ENCODE data around the gene ITPR2. TPM values are rescaled to one million over a fixed set of nuclear protein-coding genes. Genes with fewer than 3 reads are reported as not detected.

ITPR2 gene
- total RNA-seq, 1 experiment from 2014 or later, result 4.0 TPM

DNA sequence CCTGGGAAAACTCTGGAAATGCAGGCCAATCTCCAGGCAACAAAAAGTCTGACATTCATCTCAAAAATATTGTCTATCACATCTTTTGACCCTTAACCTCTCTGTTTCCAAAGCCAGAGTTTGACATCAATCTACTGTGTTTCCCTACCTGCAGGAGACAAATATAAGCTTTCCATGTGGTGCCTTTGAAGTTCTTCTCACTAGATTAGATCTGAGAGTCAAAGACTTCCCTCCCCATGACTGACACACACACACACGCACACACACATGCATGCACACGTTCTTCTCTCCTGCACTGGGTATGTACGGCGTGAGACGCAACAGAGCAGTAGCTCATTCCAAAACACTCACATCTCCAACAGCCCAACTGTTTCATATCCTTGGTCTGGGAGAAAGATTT lies 8.1 kb upstream of the ITPR2 start:
- ChIA-PET CTCF (interaction anchor here (0.7 to 0.9 kb wide), 2 partner anchors 9 to 514 kb away, joined by 3 to 7 read pairs; no protein-coding TSS in a partner anchor), POLR2A (ENCODE audit: unreplicated experiment) (interaction anchor here (0.5 kb wide), 1 partner anchor 9 kb away, joined by 5 read pairs; no protein-coding TSS in a partner anchor)
- Histone ChIP-seq H3K79me2 (ENCODE audit: low read length) (no peaks in the 10 kb centered on the region), H3K27ac (ENCODE audit: low read length) (no peak overlapping the region), H4K20me1 (ENCODE audit: low read length) (no peaks in the 10 kb centered on the region), H3K9ac (ENCODE audit: low read length) (no peak overlapping the region), H3K9me3 (ENCODE audit: low read length) (no peaks in the 10 kb centered on the region), H3K27me3 (ENCODE audit: low read length) (no peaks in the 10 kb centered on the region), H3K9me2 (replicated peaks; ENCODE audit: low read length) (no peaks in the 10 kb centered on the region), H3K4me2 (ENCODE audit: low read length) (no peak overlapping the region), H3K36me3 (ENCODE audit: low read depth, low read length) (no peaks in the 10 kb centered on the region), H3K4me3 (ENCODE audit: low read length) (no peak overlapping the region), H2AFZ (ENCODE audit: low read length) (no peak overlapping the region), H3K4me1 (ENCODE audit: insufficient read depth, low read length) (no peaks in the 10 kb centered on the region), H3F3A (ENCODE audit: low read length, unreplicated experiment) (no peaks in the 10 kb centered on the region)
- no peak for DNase-seq
- intact Hi-C loops (cut with micrococcal nuclease), result loop anchor here (10.0 kb wide), 1 partner anchor 406 kb away; no protein-coding TSS in a partner anchor
- TF ChIP-seq, protein P1, sequence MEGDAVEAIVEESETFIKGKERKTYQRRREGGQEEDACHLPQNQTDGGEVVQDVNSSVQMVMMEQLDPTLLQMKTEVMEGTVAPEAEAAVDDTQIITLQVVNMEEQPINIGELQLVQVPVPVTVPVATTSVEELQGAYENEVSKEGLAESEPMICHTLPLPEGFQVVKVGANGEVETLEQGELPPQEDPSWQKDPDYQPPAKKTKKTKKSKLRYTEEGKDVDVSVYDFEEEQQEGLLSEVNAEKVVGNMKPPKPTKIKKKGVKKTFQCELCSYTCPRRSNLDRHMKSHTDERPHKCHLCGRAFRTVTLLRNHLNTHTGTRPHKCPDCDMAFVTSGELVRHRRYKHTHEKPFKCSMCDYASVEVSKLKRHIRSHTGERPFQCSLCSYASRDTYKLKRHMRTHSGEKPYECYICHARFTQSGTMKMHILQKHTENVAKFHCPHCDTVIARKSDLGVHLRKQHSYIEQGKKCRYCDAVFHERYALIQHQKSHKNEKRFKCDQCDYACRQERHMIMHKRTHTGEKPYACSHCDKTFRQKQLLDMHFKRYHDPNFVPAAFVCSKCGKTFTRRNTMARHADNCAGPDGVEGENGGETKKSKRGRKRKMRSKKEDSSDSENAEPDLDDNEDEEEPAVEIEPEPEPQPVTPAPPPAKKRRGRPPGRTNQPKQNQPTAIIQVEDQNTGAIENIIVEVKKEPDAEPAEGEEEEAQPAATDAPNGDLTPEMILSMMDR (conservative IDR thresholded peaks at IDR 0.05; ENCODE audit: low read depth, low read length), result no peak
- TF ChIP-seq EZH2 (IDR thresholded peaks at IDR 0.05; ENCODE audit: low read length, unreplicated experiment), result no peak
- no peak for ATAC-seq
- no TSS peak for BruUV-seq (replicated peaks)

DNA sequence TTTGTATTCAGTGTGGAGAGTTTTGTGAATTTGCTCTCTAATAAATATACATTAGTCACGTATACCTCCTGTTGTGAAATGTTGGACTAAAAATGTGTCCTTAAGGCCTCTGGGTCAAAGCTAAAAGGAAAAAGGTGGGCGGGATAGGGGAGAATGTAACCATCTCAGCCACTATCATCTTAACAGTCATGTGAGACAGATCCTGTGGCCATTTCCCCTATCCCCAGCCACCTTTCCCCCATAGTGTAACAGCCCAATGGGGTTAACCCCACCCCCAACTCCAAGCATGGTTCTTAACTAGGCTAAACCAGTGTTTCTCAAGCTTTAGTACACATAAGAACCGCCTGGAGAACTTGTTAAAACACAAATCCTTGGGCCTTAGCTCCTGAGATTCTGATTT lies 6.5 kb upstream of the ITPR2 start:
- POLR2A ChIA-PET (ENCODE audit: unreplicated experiment), result no interaction called here
- Histone ChIP-seq H3K4me1 (ENCODE audit: insufficient read depth, low read length) (no peaks in the 10 kb centered on the region), H3K9me3 (ENCODE audit: low read length) (no peaks in the 10 kb centered on the region), H3K27ac (ENCODE audit: low read length) (no peak overlapping the region), H3K4me3 (ENCODE audit: low read length) (no peak overlapping the region), H2AFZ (ENCODE audit: low read length) (no peak overlapping the region), H3K9me2 (replicated peaks; ENCODE audit: low read length) (no peaks in the 10 kb centered on the region), H3K27me3 (ENCODE audit: low read length) (no peaks in the 10 kb centered on the region), H3K36me3 (ENCODE audit: low read depth, low read length) (no peaks in the 10 kb centered on the region), H3K79me2 (ENCODE audit: low read length) (no peaks in the 10 kb centered on the region), H3K9ac (ENCODE audit: low read length) (no peak overlapping the region), H3K4me2 (ENCODE audit: low read length) (no peak overlapping the region), H4K20me1 (ENCODE audit: low read length) (no peaks in the 10 kb centered on the region), H3F3A (ENCODE audit: low read length, unreplicated experiment) (no peaks in the 10 kb centered on the region)
- BruUV-seq (replicated peaks), result no TSS peak
- ATAC-seq (no peak), DNase-seq (no peak)
- intact Hi-C loops (cut with micrococcal nuclease), result no loop called here
- CTCF ChIA-PET, result no interaction called here
- TF ChIP-seq, protein P1 (conservative IDR thresholded peaks at IDR 0.05; ENCODE audit: low read depth, low read length), result no peak
- TF ChIP-seq EZH2phosphoT487 (IDR thresholded peaks at IDR 0.05; ENCODE audit: borderline replicate concordance, low read length) (no peak), EZH2 (IDR thresholded peaks at IDR 0.05; ENCODE audit: low read length, unreplicated experiment) (no peak)

DNA sequence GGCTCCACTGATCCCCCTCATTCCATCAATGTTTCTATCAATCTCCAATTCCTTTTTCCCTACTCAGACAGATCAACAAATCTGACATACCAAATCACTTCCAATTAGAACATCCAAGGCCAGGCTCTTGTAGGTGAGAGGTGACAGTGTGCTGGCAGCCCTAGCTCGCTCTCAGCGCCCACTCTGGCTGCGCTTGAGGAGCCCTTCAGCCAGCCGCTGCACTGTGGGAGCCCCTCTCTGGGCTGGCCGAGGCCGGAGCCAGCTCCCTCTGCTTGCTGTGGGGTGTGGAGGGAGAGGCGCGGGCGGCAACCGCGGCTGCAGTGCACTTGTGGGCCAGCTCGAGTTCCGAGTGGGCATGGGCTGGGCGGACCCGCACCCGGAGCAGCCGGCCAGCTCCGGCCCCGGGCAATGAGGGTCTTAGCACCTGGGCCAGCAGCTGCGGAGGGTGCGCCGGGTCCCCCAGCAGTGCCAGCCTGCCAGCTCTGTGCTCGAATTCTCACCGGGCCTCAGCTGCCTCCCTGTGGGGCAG lies 6.0 kb upstream of the ITPR2 start:
- Histone ChIP-seq H3K79me2 (ENCODE audit: low read length) (no peaks in the 10 kb centered on the region), H3K9me3 (ENCODE audit: low read length) (no peaks in the 10 kb centered on the region), H3K36me3 (ENCODE audit: low read depth, low read length) (no peaks in the 10 kb centered on the region), H3K9ac (ENCODE audit: low read length) (no peak overlapping the region), H3K27me3 (ENCODE audit: low read length) (no peaks in the 10 kb centered on the region), H4K20me1 (ENCODE audit: low read length) (no peaks in the 10 kb centered on the region), H3K9me2 (replicated peaks; ENCODE audit: low read length) (no peaks in the 10 kb centered on the region), H3F3A (ENCODE audit: low read length, unreplicated experiment) (no peaks in the 10 kb centered on the region), H3K4me2 (ENCODE audit: low read length) (no peak overlapping the region), H3K4me1 (ENCODE audit: insufficient read depth, low read length) (peaks cover 2% of the 10 kb centered on the region; the same call in 1 of the 2 replicates), H2AFZ (ENCODE audit: low read length) (no peak overlapping the region), H3K27ac (ENCODE audit: low read length) (no peak overlapping the region), H3K4me3 (ENCODE audit: low read length) (no peak overlapping the region)
- ATAC-seq, result no peak
- ChIA-PET CTCF (no interaction called here), POLR2A (ENCODE audit: unreplicated experiment) (no interaction called here)
- TF ChIP-seq EZH2phosphoT487 (IDR thresholded peaks at IDR 0.05; ENCODE audit: borderline replicate concordance, low read length) (no peak), EZH2 (IDR thresholded peaks at IDR 0.05; ENCODE audit: low read length, unreplicated experiment) (no peak)
- TF ChIP-seq, protein P1 (conservative IDR thresholded peaks at IDR 0.05; ENCODE audit: low read depth, low read length), result no peak
- BruUV-seq (replicated peaks), result no TSS peak
- intact Hi-C loops (cut with micrococcal nuclease), result no loop called here
- no peak for DNase-seq

Data from PC-3 (cell line).